DMS53 treated with DMSO at 0.1 percent for 48 hours (cell line): ENCODE data around the gene RNF217.
"Not testable (repeated sequence)": the region's sequence is repeated elsewhere in the genome, so short reads cannot be mapped to it uniquely, and the experiment has no call there.

Experiments used
- DNase-seq: peaks from one replicate; lab custom pipeline; 2025; ENCODE audit not compliant: unreplicated experiment; lab: John Stamatoyannopoulos, UW

RNF217 gene

DNA sequence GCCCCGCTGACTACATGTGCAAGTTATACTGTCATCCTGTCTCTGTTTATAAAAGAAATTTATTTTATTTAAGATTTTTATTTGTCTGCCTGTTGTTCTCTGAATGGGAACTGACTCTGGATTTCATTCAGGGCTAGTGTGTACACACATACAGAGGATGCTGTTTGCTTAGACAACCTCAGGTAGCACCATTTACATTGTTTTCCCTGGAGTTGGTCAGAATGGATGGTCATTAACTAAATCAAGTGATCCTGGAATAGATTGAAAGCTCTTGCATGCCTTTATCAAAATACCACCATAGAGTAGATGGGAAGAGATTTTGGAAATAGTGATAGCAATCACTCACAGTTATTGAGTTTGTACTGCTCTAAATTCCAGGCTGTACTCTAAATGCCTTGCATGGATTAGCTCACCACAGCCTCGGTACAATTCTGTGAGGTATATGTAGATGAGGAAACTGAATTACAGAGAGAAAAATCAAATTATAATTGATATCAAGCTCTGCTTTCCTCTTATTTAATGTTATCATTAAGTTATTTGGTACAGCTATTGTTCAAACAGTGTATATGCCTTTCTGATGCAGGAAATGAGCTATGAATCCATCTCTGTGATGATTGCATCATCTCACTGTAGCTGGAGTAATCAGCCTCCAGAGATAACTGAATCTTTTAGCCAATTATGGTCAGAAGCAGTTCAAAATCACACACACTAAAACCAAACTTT, 51.9 kb downstream of the RNF217 start:
- DNase-seq: peak; percentile 42

DNA sequence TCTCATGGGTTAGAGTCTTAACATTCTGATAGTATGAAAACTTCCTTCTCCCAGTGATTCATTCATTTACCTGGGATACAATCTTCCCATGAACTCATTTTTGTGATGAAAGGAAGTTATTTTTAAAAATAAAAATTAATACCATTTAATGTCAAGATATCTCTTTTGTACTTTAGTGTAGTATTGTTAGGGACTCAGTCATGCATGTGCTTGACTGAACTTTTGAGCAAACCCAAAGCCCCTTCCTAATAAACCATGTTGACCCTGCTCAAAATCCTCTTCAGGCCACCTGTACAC, 52.4 kb downstream of the RNF217 start:
- DNase-seq: no peak

GRCh38 chr6:125015152-125015551, 52.9 kb downstream of the RNF217 start:
- DNase-seq: no peak

DNA sequence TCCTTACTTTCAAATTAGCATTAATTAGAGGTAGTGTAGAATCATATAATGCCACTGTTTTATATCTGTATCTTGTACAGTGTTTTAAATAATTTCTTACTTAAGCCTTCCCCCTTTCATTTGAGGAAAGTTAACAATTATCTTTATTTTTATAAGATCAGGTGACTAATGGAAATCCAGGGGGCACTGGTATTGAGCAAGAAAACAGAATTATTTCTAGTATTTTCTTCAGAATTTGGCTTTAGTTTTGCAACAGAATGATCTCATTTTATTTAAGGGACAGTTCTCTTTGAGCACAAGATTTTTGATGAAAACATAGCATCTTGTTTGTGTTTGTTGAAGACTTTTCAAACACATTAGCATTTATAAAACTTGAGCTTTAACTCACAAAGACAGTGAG, 55.9 kb downstream of the RNF217 start:
- DNase-seq: no peak

DNA sequence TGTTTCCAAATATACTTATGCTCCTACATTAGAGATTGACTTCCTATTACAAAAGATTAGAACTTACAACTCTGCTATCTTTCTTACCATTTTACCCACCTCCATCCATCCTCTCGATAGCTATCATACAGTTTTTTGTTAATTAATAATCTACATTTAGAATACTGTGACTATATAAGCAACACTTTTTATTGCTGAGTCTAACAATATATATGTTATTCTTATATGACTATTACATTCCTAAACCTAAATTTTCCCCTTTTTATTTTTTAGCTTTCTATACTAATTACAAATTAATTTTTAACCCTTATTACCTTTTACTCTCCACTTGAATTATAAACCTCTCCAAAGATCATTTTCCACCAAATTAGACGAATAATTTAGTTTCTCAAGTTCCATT, 57.0 kb downstream of the RNF217 start:
- no peak for DNase-seq

DNA sequence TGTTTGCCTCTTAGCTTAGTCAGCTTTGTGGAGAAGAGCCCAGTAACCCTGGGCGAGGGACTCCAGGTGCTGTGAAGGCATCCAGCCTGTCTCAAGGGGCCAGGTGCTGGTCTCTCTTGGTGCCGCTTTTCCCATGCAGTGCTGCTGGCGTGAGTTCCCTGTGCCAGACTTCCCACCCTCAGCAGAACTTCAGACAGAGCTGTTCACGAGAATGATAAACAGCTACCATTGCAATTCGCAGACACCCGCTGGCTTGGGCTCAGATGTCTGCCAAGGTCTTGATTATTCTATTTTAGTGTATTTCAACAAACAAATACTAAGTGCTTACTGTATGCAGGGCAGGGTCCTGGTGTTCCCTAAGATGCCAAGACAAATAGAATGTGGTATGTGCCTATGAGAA, 57.7 kb downstream of the RNF217 start:
- no peak for DNase-seq

- DNase-seq: no peak
Observed at GRCh38 chr6:125020385-125020784, 58.1 kb downstream of the RNF217 start.

DNA sequence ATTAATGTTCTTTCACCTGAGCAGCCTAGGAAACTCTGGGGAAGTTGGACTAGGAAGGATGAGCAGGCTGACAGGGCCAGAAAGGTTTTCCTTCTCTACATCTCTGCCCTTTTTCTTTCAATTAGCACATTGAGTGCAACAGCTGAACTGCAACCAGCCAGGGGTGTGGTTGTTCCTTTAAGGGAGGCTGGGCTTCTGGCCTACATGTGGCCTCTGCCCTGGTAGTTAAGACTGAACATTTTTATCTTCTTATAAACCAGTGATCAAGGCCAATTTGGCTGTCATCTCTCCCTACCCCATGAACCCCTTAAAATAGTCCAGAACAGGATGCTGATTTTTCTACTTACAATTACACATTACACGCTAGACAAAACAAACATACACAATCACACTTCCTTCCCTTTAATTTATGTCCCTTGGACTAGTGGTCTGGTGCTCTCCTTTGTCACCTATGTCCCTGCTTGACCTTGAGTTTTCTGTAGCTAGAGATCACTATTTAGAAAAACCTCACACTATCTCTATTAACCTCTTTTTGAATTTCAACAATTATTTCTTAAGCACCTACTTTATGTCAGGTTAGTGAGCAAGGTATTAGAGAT, 60.3 kb downstream of the RNF217 start:
- DNase-seq: no peak

DNA sequence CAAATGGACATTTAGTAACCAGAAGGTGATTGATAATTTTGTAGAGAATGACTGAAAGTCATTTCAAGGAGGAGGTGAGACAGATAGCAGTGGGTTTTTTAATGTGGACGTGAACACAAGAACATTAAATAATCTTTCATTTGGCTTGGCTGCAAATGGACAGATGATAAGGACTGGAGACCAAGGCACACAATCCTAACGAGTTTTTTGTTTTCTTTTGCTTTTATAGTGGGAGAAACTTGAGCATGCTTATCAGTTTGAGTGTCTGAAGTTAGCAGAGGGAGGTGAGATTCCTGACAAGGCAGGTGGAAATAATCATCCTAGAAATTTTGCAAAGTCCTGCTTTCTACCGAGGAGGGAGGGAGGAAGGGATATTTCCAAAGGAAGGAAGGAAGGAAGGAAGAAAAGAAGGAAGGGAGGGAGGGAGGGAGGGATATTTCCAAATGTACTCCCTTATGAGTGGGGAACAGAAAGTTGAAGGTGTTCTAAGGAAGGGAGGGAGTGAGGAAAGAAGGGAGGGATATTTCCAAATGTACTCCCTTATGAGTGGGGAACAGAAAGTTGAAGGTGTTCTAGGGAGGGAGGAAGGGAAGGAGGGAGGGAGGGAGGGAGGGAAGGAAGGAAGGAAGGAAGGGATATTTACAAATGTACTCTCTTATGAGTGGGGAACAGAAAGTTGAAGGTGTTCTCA, 63.1 kb downstream of the RNF217 start:
- no peak for DNase-seq

- DNase-seq: no peak
Observed at GRCh38 chr6:125027287-125027686, 65.0 kb downstream of the RNF217 start.

- no peak for DNase-seq
Observed at GRCh38 chr6:125030969-125031368, 68.7 kb downstream of the RNF217 start.

DNA sequence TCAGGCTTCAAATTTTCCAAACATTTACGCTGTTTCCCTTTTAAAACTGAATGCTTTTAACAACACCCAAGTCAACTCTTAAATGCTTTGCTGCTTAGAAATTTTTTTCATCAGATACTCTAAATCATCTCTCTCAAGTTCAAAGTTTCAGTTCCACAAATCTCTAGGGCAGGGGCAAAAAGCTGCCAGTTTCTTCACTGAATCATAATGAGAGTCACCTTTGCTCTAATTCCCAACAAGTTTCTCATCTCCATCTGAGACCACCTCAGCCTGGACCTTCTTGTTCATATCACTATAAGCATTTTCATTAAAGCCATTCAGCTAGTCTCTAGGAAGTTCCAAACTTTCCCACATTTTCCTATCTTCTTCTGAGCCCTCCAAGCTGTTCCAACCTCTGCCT, 69.1 kb downstream of the RNF217 start:
- DNase-seq: no peak

GRCh38 chr6:125034929-125035328, 72.7 kb downstream of the RNF217 start:
- not testable (repeated sequence) for DNase-seq

DNA sequence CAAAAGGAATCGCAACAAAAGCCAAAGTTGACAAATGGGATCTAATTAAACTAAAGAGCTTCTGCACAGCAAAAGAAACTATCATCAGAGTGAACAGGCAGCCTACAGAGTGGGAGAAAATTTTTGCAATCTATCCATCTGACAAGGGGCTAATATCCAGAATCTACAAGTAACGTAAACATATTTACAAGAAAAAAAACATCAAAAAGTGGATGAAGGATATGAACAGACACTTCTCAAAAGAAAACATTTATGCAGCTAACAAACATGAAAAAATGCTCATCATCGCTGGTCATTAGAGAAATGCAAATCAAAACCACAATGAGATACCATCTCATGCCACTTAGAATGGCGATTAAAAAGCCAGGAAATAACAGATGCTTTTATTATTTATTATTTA, 74.2 kb downstream of the RNF217 start:
- DNase-seq: not testable (repeated sequence)

- no peak for DNase-seq
Observed at GRCh38 chr6:125037827-125038226, 75.6 kb downstream of the RNF217 start.

DNA sequence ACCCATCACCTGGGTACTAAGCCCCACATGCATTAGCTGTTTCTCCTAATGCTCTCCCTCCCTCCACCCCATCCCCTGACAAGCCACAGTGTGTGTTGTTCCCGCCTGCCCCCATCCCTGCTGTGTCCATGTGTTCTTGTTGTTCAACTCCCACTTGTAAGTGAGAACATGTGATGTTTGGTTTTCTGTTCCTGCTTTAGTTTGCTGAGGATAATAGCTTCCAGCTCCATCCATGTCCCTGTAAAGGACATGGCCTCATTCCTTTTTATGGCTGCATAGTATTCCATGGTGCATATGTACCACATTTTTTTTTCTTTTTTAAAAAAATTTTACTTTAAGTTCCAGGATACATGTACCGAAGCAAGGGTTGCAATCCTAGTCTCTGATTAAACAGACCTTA, 76.7 kb downstream of the RNF217 start:
- no peak for DNase-seq

DNA sequence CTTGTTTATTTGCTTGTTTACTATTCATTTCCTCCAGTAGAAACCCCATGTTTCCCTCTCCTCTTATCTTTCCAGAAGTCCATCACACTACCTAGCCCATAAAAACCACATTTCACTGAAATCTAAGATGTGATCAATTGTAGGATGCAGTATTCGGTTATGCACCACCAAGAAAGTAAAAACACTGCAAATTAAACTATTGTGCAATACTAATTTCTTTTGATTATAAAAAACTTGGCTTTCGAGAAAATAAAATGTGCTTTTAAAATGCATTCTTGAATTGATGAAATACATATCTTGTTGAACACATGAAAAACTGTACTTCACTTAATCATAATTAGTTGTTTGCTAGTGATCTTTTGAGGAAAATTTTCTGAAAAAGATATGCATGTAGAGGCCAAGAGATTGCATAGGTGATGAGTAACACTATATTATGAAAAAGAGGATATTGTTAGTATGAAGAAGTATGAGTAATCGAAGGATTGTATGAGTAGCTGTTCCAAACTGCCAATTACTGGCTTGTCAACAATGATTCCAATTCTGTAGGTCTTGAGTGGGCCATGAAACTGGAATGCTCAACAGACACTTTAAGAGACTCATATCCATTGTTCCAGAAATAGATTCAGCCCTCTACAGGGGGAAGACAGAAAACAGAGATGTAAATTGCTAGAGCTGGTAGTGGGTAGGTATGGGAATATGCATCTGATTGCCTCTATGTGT, 79.7 kb downstream of the RNF217 start:
- DNase-seq: no peak

DNA sequence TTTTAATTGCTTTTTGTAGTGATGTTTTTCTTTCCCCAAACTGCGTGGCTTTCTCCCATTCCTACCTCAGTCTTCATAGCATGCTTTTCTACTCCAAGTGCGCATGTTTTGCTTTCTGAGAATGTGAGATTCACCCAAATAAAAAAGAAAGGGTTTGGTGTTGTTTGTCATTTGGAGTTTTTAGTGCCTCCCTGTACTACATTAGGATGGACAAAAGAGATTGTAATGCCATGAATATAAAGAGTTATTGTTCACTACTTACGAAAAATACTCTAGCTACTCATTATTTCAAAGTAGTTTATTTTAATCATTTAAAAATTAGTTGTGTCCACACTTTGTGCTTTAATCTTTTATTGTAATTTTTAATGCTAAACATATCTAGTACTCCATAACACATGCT, 81.8 kb downstream of the RNF217 start:
- no peak for DNase-seq

DNA sequence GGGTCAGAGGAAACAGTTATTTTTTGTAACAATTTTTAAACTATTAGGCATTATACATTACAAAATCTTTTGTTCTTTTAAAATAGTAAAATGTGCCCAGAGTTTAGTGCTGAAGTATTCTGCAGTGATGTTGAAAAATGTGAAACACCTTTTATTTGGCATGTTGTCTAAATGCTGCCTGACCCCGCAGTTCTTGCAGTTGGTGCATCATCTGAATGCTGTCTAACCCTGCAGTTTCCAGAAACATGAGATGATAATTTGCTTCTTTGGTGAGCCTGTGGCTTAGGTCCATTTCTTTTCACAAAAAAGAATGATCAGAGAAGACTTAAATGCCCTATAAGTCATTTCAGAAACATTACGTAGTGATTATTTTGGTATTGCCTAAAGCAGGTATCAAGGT, 82.4 kb downstream of the RNF217 start:
- no peak for DNase-seq

DNA sequence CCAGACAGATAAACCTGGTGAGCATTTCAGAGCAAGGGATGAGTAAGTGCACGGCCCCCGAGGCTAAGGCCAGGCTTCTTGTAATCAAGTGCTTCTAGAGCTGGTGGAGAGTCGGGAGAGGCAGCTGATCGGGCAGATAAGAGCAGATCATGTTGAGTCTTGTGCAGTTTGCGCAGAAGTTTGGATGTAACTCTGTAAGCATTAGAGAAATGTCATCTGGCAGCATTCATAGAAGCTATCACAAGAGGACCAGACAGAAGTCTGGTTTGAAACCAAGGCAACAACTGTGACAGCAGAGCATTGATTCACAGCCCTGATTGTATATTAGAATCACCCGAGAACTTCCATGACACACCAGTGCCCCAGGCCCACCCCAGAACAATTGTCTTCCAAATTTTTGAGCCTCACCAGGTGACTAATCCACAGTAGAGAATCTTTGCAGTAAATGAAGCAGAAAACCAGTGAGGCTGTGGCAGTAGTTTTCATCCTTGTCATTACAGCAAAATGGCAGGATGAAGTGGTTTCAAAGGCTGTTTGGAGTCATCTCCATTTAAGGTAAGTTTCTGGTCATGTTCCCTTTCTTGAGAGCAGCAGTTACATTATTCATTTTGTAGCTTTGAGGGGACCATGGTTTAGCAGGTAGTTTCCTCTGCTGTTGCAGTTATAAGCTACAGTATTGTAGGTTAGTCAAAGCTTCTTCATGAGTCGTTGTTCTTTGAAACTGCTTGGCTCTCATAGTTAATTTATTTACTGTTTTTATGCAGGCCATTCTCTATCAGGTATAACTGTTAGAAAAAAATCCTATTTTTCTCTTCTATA, 84.1 kb downstream of the RNF217 start:
- DNase-seq: no peak

- no peak for DNase-seq
Observed at GRCh38 chr6:125048274-125048673, 86.0 kb downstream of the RNF217 start.
